Hematopoietic multipotent progenitor cell treated with erythropoietin and hydrocortisone succinate and interleukin-3 and kit ligand, for 8 days (in vitro differentiated cells): ENCODE results near the gene TMEM205.
"Not testable (repeated sequence)": the region's sequence is repeated elsewhere in the genome, so short reads cannot be mapped to it uniquely, and the experiment has no call there.

Experiments
- DNase-seq: peaks from one replicate; pipeline ENCODE4 v3.0.0-alpha.2; 2015

Gene TMEM205

DNA sequence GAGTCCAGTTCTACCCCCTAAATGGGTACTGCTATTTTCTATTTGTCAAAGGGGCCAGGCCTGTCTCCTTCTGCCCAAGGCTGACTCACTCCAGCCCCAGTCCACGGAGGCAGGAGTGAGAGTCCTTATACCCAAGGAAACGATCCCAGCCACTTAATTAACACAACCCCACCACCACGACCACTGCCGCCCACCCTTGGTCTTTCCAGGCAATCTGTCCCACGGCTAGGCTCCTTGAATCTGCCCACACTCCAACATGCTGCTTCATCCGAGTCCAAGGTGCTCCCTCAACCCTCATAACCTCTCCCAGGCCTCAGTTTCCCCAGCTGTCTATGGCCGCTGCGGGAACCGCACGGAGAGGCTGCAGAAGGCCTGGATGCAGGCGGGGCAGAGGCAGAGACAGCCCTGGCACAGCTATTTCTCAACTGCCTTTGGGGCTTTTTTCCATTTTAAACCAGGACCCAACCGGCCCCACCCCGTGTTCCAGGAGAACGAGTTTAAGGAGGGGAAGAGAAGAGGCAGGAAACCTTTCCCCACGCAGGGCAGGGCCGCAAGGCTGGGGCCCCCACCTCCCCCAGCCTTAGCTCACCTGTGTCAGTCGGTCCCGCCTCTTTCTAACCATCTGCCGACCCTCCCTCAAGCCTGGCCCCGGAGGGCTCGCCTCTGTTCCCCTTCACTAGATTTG, 7.4 kb downstream of the TMEM205 start:
- DNase-seq = no peak

DNA sequence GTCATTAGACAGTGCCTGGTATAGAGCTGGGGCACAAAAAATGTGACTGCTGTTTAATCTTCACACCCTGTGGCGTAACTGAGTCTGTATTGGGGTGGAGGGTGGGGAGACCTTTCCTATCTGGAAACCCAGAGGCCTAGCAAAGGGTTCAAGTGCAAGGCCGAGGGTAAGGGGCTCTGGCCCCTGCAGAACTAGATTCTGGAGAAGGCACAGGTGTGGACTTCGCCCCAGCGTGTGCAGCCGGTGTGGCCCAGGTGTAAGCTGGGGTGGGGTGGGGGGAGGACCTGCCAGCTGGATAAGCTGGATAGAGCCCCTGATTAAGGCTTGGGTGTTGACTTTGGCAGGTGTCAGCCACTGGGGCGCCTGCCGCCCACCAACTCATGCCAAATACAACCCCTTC, 7.9 kb downstream of the TMEM205 start:
- DNase-seq = no peak

DNA sequence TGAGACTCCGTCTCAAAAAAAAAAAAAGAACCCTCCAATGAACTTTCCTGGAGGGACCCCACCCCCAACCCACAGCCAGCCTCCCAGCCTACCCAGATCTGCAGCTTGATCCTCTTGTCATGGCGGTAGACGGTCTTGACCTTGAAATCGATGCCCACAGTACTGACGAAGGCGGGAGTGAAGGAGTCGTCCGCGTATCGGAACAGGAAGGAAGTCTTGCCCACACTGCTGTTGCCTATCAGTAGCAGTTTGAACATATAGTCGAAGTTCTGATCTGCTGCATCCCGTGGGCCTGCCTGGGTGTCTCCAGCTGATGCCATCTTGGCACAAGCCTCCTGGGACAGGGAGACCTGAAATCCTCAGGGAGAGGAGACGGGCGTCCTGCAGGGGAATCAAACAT, 9.0 kb downstream of the TMEM205 start:
- peak; percentile 22 for DNase-seq

GRCh38 chr19:11335449-11336146, 10.5 kb downstream of the TMEM205 start:
- no peak for DNase-seq

- not testable (repeated sequence) for DNase-seq
Observed at GRCh38 chr19:11333838-11334237, 12.2 kb downstream of the TMEM205 start.

DNA sequence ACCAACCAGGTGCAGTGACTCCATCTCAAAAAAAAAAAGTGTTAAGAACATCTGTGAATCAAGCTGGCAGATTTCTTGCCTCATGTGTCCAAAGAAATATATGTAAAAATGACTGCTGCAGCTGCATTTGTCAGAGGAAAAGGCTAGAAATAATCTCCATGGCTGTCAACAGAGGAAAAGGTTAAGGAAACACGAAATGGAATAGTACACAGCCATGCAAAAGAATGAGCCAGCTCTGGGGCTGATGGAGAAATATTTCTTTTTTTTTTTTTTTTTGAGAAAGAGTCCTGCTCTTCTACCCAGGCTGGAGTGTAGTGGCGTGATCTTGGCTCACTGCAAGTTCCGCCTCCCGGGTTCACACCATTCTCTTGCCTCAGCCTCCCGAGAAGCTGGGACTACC, 13.2 kb downstream of the TMEM205 start:
- DNase-seq = no peak

- DNase-seq = no peak
Observed at GRCh38 chr19:11331502-11331901, 14.6 kb downstream of the TMEM205 start.

- no peak for DNase-seq
Observed at GRCh38 chr19:11330127-11330526, 15.9 kb downstream of the TMEM205 start.

- DNase-seq = no peak
Observed at GRCh38 chr19:11325544-11325943, 20.5 kb downstream of the TMEM205 start.

- no peak for DNase-seq
Observed at GRCh38 chr19:11324748-11325389, 21.2 kb downstream of the TMEM205 start.

GRCh38 chr19:11324079-11324661, 21.9 kb downstream of the TMEM205 start:
- peak; percentile 51 for DNase-seq

DNA sequence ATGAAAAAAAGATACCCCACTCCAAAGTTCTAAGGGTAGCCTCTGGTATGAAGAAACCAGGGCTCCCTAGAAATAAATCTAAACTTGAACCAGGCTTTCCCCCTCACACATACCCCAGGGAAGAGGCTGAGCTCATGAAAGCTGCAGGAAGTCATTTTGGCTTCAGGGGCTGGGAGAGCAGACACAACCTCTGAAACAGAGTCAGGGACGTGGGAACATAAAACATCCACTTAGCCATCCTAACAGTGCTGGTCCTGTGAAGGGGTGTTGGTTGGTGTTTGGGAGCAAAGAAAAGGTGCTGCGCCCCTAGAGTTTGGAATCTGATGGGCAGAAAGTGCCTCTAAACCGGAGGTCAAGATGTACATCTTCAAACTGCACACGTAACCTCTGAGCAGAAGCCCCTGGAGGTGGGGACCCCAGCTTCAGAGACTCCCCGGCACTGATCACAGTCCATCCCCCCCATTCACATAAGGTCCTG, 22.4 kb downstream of the TMEM205 start:
- no peak for DNase-seq

DNA sequence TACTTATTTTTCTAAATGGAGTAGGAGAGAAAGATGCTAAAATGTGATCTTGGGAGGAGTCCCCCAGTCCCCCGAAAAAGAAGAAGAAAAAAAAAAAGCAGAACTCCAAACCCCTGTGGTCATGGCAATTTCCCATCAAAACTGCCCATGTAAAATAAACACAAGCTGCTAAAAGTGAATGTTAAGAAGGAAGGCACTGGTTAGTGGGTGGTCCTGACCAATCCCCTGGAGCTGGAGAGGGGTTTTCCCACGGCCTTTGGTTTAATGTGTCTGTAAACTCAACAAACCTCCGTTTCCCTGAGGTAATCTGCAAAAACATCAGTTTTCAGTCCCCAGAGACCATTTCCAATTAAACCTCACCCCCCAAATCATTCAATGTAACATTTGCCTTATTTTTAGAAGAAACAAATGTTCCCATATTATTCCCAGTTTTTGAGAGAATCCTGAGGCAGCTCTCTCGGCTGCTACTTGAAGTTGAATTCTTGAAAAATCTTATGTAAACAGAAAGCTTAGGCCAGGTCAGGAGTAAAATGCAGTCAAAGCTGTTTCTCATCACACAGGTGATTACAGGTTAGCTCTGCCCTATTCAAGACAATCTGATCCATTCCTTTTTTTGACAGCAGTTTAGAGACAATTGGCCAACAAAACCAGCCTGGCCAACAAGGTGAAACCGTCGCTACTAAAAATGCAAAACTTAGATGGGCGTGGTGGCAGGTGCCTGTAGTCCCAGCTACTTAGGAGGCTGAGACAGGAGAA, 23.6 kb downstream of the TMEM205 start:
- no peak for DNase-seq

GRCh38 chr19:11321191-11322126, 24.6 kb downstream of the TMEM205 start:
- DNase-seq = no peak

- not testable (repeated sequence) for DNase-seq
Observed at GRCh38 chr19:11320278-11320995, 25.6 kb downstream of the TMEM205 start.

- DNase-seq = no peak
Observed at GRCh38 chr19:11306337-11306736, 39.7 kb downstream of the TMEM205 start.

- DNase-seq = no peak
Observed at GRCh38 chr19:11304936-11305335, 41.1 kb downstream of the TMEM205 start.

GRCh38 chr19:11300811-11301120, 45.3 kb downstream of the TMEM205 start:
- no peak for DNase-seq

- no peak for DNase-seq
Observed at GRCh38 chr19:11299946-11300810, 45.9 kb downstream of the TMEM205 start.

DNA sequence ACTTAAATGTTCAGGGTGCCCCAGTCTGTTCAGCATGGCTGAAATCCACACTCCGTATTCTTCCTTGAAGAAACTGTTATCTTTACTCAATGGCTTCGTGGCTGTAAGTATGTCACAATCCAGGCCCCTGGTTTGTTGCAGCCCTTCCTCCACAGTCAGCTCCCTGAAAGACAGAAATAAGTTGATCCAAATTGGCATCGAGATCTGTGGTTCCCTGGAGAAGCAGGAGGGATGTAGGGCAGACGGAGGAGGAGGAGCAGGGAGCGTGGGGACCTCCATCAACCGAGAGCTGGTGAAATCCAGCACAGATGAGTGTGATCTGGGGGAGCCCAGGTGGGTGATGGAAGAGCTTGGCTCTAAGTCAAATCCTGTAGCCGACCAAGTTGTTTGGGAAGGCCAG, 49.8 kb downstream of the TMEM205 start:
- no peak for DNase-seq
